NCI-H2107 (cell line): ENCODE measurements around the gene RHOT2.

Experiments used
- DNase-seq: peaks from one replicate; lab custom pipeline; 2025; lab: John Stamatoyannopoulos, UW

RHOT2 gene

GRCh38 chr16:670485-671352 is 2.8 kb downstream of the RHOT2 start:
- DNase-seq: no peak

- DNase-seq: no peak
Observed at GRCh38 chr16:671353-672131, 3.6 kb downstream of the RHOT2 start.

- DNase-seq: no peak
Observed at GRCh38 chr16:672371-672770, 4.4 kb downstream of the RHOT2 start.

GRCh38 chr16:672851-673250 is 4.9 kb downstream of the RHOT2 start:
- DNase-seq: no peak

GRCh38 chr16:673399-673991 is 5.6 kb downstream of the RHOT2 start:
- DNase-seq: no peak

- no peak for DNase-seq
Observed at GRCh38 chr16:674214-674881, 6.4 kb downstream of the RHOT2 start.

GRCh38 chr16:674968-675883 is 7.3 kb downstream of the RHOT2 start, which contains the start of gene RHBDL1:
Gene RHBDL1, plus strand, starts transcription at chr16:675671. Its CDS starts 120 bp downstream, at chr16:675791.
- no peak for DNase-seq

- no peak for DNase-seq
Observed at GRCh38 chr16:675884-676564, 8.1 kb downstream of the RHOT2 start.

- DNase-seq: no peak
Observed at GRCh38 chr16:676565-676902, 8.6 kb downstream of the RHOT2 start.

- DNase-seq: peak; percentile 82
Observed at GRCh38 chr16:676913-677312, 9.0 kb downstream of the RHOT2 start.

- DNase-seq: no peak
Observed at GRCh38 chr16:677316-678190, 9.6 kb downstream of the RHOT2 start.

- no peak for DNase-seq
Observed at GRCh38 chr16:678209-678857, 10.4 kb downstream of the RHOT2 start.

GRCh38 chr16:678858-679813 is 11.2 kb downstream of the RHOT2 start:
- no peak for DNase-seq

GRCh38 chr16:679814-680624 is 12.1 kb downstream of the RHOT2 start, which contains the start of gene STUB1:
Gene STUB1, plus strand, starts transcription at chr16:680410. Its CDS starts 116 bp downstream, at chr16:680526.
- peak; percentile 65 for DNase-seq

GRCh38 chr16:680625-680945 is 12.7 kb downstream of the RHOT2 start:
- DNase-seq: no peak

- DNase-seq: no peak
Observed at GRCh38 chr16:680967-681745, 13.2 kb downstream of the RHOT2 start.
